Posterior cingulate gyrus (tissue), 11 donors: Measurements from ENCODE around the gene KCNG2.
A peak's percentile ranks its signal among the peaks of the same experiment; 100 is the strongest.

ENCODE experiments used
- DNase-seq, 10 donors: peaks; one replicate each; pipeline versions ENCODE4 v3.0.0 to v3.0.0-alpha.2; 2020 to 2021; ENCODE audit warnings: mixed read lengths in 3 of 10
- intact Hi-C: fragments of 100-400 bp; cut with DNase I; formaldehyde crosslinking; loops from one replicate; pipeline ENCODE4 v1.15.1; 2023

Gene KCNG2

DNA sequence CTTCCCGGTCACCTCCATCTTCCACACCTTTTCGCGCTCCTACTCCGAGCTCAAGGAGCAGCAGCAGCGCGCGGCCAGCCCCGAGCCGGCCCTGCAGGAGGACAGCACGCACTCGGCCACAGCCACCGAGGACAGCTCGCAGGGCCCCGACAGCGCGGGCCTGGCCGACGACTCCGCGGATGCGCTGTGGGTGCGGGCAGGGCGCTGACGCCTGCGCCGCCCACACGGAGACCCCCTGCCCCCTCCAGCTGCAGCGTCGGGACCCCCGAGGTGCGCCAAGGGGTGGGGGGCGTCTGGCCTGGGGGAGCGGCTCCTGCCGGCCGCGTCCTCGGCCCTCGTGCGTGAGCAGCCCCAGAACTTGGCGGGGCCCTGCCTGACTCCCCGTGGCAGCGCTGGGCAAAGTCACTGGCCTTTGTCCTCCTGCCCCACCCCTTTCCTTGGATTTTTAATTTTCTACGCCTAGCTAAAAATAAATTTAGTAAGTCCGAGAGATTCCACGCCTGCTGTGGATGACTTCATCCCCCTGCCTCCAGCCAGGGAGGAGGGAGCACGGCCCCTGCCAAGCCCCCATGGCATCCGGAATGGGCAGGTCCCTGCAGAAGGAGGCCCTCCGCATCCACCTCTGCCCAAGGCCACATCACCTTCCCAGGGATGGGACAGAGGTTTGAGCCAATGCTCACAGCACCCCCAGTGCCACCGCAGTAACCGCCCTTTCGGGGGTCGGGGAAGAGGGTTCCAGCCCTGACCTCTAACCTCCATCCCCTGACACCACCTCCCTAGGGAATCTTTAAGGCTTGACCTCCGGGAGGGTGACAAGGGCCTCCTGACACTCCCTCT is 102.1 kb downstream of the KCNG2 start:
- intact Hi-C loops = no loop called here
- peak in 3 of 10 donors; percentile 5 to 69 (median 63) for DNase-seq

DNA sequence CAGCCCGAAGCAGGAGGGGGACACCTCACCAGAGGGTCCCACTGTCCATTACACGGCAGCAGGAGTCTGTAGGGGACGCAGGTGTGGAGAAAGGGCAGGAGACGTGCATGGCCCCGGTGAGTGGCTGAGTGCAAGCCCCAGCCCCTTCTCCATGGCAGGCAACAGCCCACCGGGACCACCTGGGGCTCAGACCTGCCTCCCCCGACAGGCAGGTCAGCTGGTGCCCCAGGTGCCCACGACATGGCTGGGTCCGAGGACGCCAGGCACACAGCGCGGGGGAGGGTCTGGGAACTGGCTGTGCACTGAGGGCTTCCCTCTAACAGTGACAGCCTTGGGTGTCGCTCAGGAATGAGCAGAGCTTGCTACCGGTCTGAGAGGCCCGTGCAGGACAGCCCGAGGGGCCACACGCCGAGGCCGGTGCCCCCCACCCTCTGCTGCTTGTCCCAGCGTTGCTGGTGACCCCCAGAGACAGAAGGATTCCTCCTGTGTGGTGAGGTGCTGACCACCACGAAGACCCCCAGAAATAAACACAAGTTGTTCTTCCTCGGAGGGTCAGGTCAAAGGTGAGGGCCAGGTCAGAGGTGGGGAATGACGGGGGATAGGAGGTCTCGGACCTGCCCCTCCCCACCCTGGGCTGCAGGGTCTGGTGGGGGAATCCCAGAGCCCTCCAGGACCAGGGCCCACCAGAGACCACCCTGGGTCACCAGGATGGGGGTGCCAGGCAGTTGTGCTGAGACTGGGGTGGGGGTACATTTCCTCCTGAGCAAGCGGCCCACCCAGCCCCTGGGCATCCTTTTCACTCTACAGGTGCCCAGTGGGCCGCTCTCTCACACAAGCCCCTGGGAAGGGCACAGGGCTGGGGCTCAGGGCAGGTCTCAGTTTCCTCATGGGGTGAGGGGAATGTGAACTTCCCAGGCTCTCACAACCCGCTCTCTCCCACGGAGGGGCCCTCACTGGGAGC is 103.2 kb downstream of the KCNG2 start:
- intact Hi-C loops = no loop called here
- peak in 5 of 10 donors; percentile 4 to 65 (median 62) for DNase-seq

DNA sequence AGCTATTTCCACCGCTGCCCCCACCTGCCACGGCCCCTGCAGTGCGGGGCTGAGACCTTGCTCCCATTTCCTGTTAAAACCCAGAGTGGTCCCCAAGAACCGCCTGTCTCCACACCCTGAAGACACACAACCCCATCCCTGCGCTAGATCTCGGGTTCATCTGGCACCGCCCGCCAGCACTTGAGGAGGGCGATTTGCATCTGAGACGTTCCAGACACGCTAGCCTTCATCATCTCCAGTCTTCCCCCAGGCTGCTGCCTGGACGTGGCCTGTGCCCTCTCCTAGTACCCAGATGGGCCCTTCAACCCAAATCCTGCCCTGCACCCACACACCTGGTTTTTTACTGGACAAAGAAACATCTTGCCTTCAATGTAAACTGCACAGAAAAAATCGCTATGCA is 103.9 kb downstream of the KCNG2 start:
- intact Hi-C loops = no loop called here
- peak in 2 of 10 donors; percentile 45 to 74 for DNase-seq

DNA sequence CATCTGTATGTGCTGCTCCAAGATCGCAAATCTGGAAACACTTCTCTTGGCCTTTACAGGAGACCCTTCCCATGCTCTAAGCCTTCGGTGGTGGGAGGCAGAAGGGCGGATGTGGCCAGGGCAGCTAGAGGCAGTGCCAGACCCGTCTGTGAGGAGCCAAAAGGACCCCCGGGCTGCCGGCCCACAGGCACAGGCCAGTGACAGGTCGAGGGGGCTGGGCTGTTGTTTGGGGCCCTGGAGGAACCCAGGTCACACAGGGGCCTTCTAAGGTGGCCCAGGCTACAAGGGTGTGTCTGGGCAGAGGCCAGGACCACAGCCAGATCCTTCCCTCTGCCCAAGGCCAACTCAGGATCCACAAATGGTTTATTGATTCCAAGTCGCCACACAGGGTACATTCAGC is 104.3 kb downstream of the KCNG2 start:
- DNase-seq = peak in 4 of 10 donors; percentile 2 to 82 (median 58)
- intact Hi-C loops = no loop called here

DNA sequence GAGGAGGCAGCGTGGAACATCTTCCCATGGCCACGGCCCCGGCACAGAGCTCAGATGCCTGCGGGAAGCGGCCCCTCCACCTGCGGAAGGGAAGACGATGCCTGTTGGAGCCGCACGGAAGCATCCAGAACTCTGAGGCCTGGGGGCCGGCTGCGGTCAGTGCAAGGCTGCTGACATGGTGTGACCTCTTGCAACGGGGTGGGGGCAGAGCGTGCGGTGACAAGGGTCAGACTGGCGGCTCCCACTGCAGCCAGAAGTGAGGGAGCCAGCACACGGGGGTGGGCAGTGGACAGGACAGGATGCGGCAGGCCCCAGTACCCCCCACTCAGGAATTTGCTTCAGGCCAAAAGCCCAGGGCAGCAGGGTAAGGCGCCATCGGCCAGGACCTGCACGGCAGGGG is 104.9 kb downstream of the KCNG2 start:
- DNase-seq = peak in 3 of 10 donors; percentile 9 to 82 (median 39)
- intact Hi-C loops = no loop called here

DNA sequence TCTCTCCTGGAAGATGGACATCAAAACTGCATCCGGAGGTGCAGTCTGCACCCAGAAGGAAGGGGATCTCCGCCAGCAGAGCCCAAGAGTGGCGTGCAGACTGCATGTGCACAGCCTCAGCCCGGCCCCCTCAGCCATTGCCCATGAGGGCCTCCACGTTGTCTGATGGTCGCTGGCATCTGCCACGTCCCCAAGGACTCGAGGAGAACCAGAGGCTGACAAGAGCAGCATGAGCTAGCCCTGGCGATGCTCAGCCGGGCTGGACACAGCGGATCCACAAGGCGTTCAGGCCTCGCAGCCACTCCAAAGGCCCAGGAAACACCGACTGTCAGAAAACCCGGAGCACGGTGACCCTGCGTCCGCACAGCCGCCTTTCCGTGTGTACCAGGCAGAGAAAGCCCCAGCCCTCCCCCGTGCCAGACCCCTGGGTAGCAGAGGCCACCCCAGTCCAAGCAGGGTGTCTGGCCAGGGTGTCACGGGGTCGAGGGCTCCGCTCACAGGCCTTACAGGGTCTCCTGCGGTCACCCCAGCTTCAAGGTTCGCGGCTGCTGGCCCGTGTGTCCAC is 105.4 kb downstream of the KCNG2 start:
- peak in 5 of 10 donors; percentile 3 to 81 (median 58) for DNase-seq
- intact Hi-C loops = no loop called here

DNA sequence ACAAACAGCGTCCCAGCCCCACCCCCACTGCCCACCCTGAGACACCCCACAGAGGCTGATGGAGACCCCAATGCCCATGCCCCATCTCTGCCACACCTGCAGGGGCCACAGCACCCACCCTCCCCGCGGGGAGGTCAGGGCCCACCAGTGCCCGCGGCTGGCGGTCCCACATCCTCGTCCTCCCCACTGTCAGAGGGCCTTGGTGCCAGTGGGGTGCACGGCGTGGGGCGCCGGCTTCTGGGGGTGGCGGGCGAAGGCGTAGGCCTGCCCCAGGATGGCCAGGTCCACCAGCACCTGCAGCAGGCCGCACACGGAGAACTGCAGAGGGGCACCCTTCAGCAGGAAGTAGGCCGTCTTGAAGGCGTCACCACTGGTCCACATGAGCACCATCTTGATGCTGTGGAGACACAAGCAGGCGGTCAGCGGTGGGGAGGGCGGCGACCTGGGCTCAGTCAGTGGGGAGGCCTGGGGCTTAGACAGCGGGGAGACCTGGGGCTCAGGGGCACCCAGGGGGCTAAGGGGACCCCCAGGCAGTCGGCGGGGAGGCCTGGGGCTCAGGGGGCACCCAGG is 106.1 kb downstream of the KCNG2 start:
- intact Hi-C loops = no loop called here
- peak in 4 of 10 donors; percentile 2 to 67 (median 36) for DNase-seq

DNA sequence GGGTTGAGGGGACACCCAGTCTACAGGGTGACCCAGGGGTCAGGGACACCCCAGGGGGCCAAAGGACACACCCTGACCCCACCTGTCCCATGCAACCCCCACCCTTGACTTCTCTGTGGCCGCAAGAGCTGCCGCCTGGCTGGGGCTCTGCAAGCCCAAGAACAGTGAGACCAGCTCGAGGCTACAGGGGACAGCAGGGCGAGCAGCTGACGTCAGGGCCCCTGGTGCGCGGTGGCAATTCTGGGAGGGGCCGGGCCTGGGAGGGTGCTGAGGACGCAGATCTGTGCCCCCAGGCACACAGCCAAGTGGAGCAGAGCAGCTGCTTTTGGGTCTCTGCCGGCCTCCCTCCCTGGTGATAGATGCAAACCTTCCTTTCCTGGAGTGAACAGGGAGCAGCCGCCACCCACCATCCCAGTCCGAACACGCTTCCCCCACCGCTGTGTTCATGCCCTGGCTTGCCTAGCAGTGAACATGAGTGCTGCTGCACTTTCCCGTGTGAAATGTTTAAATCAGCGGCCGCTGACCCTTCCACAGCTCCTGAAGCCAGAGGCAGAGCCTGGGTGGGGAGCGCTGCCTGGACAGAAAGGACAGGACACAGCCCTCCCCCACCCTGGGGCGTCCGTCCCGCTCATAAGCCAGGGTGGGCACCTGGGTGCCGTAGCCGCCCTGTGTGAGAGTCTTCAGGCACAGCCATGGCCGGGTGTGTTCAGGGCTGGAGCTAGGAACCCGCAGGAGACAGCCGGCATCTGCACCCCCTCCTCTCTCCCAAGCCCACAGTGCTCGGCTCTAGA is 106.8 kb downstream of the KCNG2 start:
- DNase-seq = peak in 4 of 10 donors; percentile 3 to 77 (median 39)
- intact Hi-C loops = no loop called here

DNA sequence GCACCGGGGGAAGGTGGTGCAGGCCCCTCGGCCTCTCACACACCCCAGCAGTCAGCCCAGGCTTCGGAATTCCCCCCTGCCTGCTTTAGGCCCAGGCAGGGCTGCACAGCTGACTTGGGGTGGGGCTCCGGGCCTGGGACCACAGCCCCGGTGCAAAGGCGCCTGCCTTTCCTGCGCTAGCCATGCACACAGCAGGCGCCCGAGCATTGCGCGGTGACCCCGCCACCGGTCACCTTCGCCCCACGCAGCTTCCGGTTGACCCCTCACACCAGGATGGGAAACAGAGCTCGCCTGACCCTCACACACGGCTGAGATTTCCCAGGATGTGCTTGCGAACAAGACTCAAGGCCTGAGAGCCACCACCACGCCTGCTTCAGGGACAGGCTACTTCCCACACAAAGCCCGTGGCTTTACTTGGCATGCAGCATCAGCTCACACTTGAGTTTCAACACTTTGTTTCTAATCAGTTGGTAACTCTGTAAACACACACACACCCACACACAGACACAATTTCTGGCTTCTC is 107.7 kb downstream of the KCNG2 start:
- intact Hi-C loops = no loop called here
- DNase-seq = peak in 6 of 10 donors; percentile 6 to 88 (median 56)

DNA sequence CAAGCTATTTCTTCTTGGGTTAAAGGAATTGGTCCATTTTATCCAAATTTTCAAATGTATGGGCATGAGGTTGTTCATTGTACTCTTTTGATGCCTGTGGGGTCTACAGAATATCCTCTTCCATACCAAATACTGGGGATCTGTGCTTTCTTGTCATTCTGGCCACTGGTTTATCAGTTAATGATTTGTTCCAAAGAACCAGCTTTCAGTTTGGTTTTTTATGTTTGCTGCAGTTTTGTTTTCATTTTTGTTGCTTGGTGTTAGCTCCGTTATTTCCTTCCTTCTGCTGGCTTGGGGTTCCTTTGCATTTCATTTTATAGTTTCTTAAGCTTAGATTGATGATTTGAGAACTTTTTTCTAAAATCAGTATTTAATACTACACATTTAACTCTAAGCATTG is 108.3 kb downstream of the KCNG2 start:
- no peak for DNase-seq

DNA sequence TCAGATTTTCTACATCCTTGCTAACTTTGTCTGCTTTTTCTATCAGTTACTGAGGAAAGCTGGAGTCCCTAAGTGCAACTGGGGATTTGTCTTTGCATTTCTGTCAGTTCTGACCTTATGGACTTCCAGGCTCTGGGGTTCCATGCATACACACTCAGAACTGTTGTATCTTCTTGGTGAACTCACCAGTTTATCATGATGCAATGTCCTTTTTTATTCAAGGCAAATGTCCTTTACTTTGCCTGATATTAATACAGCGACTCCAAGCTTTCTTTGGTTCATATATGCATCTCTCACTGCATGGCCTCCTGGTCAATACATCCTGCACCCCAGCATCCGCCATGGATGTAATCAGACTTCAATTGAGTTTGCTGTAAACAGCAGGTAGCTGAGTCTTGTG is 109.0 kb downstream of the KCNG2 start:
- no peak for DNase-seq
- intact Hi-C loops = no loop called here

More for the DNA sequence above, 108.3 kb downstream of the KCNG2 start:
- intact Hi-C loops = no loop called here

DNA sequence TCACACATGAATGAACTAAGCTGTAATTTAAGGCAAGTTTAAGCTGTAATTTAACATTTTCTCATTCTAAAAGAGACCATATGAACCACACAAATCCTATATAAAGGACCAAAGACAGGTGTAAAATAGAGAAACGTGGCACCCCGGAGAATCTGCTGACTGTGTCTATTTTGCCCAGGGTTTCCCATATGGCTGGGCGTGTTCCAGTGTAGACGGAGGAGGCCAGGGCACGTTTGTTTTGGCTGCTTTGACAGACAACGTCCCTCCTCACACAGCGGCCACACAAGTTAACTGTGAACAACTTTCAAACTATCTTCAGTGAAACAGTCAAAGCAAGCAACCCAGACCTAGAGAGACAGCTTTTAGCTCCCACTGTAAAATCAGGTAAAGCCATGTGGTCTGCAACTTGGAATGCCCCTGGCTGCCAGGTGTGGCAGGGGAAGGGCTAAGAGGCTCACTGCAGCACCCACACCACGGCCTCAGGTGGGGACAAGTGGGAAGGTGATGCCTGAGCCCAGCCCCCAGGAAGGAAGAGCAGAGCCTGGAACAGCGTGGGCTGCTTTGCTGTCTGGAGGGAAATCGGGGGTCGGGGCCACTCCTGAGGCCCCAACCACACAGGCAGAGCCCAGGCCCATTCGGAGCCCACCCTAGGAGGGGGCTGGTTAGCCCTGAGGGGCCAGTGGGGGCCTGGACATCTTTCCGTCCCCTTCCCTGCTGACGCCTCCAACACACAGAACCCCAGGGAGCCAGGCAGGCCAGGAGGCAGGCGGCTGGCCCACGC is 113.0 kb downstream of the KCNG2 start:
- peak in 3 of 10 donors; percentile 4 to 79 (median 66) for DNase-seq
- intact Hi-C loops = no loop called here

DNA sequence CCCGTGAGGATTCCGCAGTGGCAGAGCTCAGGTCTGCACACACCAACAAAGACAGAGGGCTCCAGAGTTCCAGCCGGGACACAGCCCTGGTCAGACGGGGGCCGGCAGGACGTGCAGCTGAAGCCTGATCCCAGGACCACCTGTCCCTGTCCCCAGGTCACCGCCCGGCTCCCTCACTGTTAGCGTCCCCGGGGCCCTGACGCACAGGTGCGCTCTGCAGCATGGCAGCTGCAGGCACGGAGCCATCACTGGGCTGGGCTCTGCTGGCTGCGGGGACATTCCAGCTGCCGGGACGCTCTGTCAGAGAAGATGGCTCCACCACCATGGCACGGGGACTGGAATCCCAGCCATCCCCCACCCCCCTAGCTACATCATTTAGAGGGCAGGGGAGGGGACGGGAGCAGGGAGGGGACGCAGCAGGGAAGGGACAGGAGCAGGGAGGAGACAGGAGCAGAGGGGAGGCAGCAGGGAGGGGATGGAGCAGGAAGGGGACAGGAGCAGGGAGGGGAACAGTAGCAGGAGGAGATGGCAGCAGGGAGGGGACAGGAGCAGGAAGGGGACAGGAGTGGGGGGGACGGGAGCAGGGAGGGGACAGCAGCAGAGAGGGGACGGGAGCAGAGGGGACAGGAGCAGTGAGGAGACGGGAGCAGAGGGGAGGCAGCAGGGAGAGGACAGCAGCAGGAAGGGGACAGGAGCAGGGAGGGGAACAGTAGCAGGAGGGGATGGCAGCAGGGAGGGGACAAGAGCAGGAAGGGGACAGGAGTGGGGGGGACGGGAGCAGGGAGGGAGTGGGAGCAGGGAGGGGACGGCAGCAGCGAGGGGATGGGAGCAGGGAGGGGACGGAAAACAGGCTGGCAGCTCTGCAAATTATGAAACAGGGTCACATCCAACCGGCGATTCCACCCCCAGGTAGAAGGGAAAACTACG is 113.9 kb downstream of the KCNG2 start:
- intact Hi-C loops = no loop called here
- peak in 4 of 10 donors; percentile 6 to 76 (median 48) for DNase-seq

DNA sequence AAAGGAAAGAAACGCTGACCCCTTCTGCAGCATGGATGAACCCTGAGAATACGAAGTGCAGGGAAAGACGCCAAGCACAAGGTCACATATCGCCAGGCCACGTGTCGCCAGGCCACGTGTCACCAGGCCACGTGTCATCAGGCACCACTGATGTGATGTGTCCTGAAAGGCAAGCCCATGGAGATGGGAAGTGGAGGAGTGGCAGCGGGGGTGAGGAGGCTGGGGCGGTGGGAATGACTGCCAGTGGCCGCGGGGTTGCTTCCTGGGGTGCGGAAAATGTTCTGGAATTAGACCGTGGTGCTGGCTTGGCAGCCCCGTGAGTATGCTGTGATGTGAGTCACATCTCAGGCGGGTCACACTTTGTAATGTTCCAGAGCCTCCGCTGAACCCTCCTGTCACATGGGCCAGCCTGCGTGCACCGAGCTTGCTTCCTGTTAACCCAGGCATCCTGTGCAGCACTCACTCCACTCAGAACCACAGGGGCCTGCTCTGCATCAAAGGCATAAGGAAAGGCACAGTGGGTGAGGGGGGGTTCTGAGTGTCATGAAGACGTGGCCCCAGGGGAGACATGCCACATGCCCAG is 114.8 kb downstream of the KCNG2 start:
- DNase-seq = peak in 6 of 10 donors; percentile 12 to 90 (median 74)
- intact Hi-C loops = no loop called here

DNA sequence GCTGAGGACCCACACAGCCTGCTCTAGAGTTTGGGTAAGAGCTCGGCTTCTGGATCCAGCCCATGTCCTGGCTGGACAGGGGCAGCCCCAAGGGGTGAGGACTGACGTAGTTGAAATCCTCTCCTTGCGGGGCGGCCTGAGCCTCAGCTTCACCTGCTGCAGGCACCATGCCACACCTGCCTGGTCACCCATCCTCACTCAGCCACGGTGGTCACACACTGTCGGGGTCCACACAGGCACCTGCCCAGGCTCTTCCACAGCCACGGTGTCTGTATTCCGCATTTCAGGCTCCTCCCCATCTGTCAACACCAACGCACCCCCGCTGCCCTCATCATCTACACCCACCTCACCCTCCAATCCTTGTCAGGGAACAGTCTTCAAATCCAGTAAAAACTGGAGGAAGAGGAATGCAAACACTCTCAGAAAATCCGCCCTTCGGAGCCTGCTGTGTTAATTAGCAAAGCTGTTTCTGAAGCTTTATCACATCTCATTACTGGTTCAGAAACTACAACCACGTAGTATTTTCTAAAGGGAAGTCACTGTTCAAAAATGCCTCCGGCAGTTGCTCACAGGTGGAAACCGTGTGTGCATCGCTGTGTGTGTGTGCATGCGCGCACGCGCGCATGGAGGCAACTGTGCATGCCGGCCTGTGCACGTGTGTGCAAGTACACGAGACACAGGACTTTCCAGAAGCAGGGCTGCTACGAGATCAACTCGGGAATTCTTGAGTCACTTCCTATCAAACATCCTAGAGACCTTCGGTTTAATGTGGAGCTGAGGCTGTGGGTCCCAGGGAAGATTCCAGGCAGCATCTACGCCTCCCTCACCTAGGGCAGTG is 115.5 kb downstream of the KCNG2 start:
- peak in 4 of 10 donors; percentile 5 to 64 (median 60) for DNase-seq
- intact Hi-C loops = no loop called here

DNA sequence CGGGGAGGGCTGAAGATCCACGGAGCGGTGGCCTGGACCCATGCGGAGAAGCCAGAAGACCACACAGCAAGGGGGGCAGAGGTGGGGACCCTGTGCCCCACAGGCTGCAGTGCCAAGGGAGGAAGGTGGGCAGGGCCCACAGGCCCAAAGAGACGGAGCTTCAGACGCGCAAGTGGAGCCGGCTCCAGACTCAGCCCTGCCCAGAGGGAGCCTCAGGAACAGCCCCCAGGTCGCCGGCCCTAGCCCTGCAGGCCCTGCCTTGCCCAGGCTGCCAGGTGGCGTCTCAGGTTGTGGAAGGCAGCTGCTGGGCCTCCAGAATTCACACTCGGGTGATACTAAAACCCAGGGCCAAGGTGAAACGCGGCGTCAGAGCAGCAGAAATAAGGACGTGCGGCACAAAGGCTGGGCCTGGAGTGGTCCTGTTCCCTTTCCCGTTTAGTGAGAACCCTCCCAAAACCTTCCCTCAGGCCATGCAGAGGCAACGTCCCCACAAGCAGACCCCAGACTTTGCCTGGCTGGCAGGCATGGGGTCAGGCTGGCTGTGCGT is 116.9 kb downstream of the KCNG2 start:
- intact Hi-C loops = no loop called here
- peak in 2 of 10 donors; percentile 73 to 82 for DNase-seq
